HUES6 (cell line): ENCODE results near the gene UBAC1.
A peak's percentile ranks its signal among the peaks of the same experiment; 100 is the strongest.
"Not testable (repeated sequence)": the region's sequence is repeated elsewhere in the genome, so short reads cannot be mapped to it uniquely, and the experiment has no call there.

Experiments
- H3K27ac ChIP-seq: 2 replicates; pipeline ENCODE4 v1.7.0; 2013; ENCODE audit warnings: low read depth, mild to moderate bottlenecking, low read length, inconsistent platforms
- H3K27me3 ChIP-seq: 2 replicates; pipeline ENCODE4 v1.6.1; 2013; ENCODE audit warnings: low read length; ENCODE audit not compliant: control insufficient read depth, insufficient read depth
- H3K36me3 ChIP-seq: 2 replicates; pipeline ENCODE4 v1.6.1; 2013; ENCODE audit warnings: low read length; ENCODE audit not compliant: control insufficient read depth, insufficient read depth
- H3K4me1 ChIP-seq: 2 replicates; pipeline ENCODE4 v1.6.1; 2013; ENCODE audit warnings: low read length; ENCODE audit not compliant: control insufficient read depth, insufficient read depth
- H3K4me3 ChIP-seq: 2 replicates; pipeline ENCODE4 v1.5.1; 2013; ENCODE audit warnings: low read depth, low read length
- H3K9ac ChIP-seq: one replicate; pipeline ENCODE4 v1.6.1; 2013; ENCODE audit warnings: mild to moderate bottlenecking, low read length
- H3K9me3 ChIP-seq: 2 replicates; pipeline ENCODE4 v1.6.1; 2013; ENCODE audit warnings: low read depth, low read length; ENCODE audit not compliant: control insufficient read depth, insufficient read depth

Gene UBAC1

DNA sequence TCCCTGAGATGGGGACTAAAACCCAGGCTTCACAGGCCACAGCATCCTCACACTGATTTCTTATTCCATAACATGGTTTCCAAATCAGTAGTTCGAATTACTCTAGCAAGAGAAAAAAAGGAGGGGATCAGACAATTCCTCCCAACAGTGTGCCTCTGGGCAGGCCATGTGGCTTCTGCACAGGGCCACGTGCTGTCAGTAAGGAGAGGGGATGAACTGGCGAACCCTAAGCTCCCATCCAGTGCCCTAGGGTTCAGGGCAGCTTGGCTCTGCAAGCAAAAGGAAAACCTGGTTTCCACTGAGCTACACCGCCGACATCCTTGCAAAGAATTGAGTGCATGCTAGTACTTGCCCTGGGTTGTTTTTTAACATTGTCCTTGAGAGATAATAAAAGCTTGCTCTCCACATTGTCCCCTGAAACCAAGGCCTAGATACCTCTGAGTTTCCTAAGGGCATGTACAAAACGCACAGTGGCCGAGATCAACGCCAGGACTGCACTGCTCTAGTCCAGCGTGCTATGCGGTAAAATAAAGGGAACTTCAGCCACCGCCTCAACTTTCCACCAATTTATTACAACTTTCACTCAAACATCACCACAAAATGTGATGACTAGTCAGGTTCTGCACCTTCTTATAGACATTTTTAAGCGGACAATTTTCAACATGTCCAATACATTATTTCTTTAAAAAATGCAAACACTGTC lies 58.4 kb downstream of the UBAC1 start:
- Histone ChIP-seq H3K27me3 (no peaks in the 10 kb centered on the region), H3K4me3 (no peak overlapping the region), H3K27ac (no peak overlapping the region), H3K9ac (no peak overlapping the region), H3K9me3 (peaks cover 20% of the 10 kb centered on the region), H3K4me1 (peaks cover 16% of the 10 kb centered on the region), H3K36me3 (peaks cover 34% of the 10 kb centered on the region)

DNA sequence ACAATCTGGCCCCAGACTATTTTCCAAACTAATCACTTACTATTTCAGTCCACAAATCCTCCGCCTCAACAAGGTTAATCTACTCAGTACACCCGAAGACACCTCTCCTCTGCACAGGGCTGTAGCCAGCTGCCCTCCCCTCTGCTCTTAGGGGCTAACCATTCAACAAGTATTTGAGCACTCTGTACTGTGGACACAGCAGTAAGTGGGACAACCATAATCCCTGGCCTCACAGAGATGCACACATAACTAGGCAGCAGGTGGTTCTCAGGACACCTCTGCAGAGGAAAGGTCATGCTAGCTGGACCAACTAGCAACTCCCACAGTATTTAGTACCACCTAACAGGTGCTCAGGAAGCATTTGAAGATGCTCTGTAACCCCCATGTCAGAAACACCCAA lies 59.3 kb downstream of the UBAC1 start:
- peaks cover 35% of the 10 kb centered on the region for H3K36me3 ChIP-seq
- no peak overlapping the region for H3K27ac ChIP-seq
- no peak overlapping the region for H3K4me3 ChIP-seq
- H3K4me1 ChIP-seq = peaks cover 16% of the 10 kb centered on the region
- H3K9ac ChIP-seq = no peak overlapping the region
- no peaks in the 10 kb centered on the region for H3K27me3 ChIP-seq
- peaks cover 25% of the 10 kb centered on the region for H3K9me3 ChIP-seq

DNA sequence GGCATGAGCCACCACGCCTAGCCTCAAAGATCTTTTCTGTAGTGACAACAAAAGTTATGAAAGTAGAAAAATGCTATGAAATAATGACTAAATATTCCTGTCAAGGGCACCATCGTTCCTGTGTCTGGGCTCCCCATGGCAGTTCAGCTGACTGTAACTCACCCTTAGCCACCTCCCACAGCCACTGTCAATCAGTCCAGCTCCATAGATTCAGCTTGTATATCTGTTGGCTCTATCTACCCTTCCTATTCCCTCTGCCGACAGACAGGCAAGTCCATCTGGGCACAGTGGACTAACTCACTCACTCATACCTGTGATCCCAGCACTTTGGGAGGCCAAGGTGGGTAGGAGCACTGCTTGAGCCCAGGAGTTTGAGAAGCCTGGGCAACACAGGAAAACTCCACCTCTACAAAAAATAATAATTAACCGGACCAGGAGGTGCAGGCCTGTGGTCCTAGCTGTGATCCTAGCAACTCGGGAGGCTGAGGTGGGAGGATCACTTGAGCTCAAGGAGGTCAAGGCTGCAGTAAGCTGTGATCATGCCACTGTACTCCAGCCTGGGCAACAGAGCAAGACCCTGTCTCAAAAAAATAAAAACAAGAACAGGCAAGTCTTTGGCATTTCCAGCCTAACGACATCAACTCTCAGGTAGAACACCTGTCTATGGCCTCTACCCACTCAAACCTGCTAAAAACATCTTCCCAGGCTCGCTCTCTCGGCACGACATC lies 60.0 kb downstream of the UBAC1 start:
- Histone ChIP-seq H3K36me3 (peaks cover 35% of the 10 kb centered on the region), H3K27ac (no peak overlapping the region), H3K4me1 (peaks cover 16% of the 10 kb centered on the region)

DNA sequence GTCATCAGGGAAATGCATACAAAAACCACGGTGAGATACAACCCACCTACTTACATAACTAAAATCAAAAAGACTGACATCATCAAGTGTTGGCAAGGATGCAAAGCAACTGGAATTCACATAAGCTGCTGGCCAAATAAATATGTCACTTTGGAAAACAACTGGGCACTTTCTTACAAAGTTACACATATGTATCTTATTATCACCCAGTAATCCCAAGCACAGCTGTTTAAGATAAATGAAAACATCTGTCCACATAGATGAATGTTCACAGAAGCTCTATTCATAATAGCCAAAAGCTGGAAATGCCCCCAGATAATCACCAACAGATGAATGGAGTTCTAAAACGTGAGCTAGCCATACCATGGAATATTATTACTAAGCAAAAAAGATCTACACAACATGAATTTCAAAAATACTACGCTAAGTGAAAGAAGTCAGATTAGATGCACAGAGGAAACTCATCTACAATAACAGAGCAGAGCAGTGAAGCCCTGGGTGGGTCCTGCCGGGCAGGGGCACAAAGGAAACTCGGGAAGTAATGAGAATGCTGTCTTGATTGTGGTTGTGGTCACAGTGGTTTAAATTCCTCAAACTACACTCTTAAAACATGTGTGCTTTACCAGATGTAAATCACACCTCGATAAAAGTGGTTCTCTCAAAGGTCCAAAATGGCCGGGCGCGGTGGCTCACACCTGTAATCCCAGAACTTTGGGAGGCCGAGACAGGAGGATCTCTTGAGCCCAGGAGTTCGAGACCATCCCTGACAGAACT lies 62.4 kb downstream of the UBAC1 start:
- Histone ChIP-seq H3K9me3 (peaks cover 27% of the 10 kb centered on the region), H3K27ac (no peak overlapping the region), H3K9ac (no peak overlapping the region), H3K4me3 (no peak overlapping the region), H3K27me3 (no peaks in the 10 kb centered on the region), H3K36me3 (peaks cover 35% of the 10 kb centered on the region), H3K4me1 (peaks cover 18% of the 10 kb centered on the region)

More for the DNA sequence above, 60.0 kb downstream of the UBAC1 start:
- H3K9me3 ChIP-seq = peaks cover 26% of the 10 kb centered on the region
- H3K27me3 ChIP-seq = no peaks in the 10 kb centered on the region
- H3K9ac ChIP-seq = no peak overlapping the region
- no peak overlapping the region for H3K4me3 ChIP-seq

DNA sequence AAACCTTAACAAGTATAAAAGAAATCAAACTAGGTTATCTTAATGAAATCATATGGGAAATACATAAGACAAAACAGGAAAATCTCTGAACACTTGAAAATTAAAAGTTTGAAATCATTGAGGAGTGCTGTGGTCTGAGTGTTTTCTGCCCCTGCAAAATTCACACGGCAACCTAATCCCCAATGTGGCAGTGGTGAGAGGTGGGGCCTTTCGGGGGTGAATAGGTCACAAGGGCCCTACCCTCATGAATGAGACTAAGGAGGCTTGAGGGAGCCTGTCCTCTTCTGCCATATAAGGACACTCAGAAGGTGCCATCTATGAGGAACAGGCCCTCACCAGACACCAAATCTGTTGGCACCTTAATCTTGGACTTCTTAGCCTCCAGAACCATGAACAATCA lies 64.5 kb downstream of the UBAC1 start:
- H3K4me1 ChIP-seq = peaks cover 13% of the 10 kb centered on the region
- H3K27me3 ChIP-seq = no peaks in the 10 kb centered on the region
- H3K36me3 ChIP-seq = peaks cover 21% of the 10 kb centered on the region
- H3K4me3 ChIP-seq = no peak overlapping the region
- no peak overlapping the region for H3K9ac ChIP-seq
- H3K9me3 ChIP-seq = peaks cover 23% of the 10 kb centered on the region
- H3K27ac ChIP-seq = no peak overlapping the region

DNA sequence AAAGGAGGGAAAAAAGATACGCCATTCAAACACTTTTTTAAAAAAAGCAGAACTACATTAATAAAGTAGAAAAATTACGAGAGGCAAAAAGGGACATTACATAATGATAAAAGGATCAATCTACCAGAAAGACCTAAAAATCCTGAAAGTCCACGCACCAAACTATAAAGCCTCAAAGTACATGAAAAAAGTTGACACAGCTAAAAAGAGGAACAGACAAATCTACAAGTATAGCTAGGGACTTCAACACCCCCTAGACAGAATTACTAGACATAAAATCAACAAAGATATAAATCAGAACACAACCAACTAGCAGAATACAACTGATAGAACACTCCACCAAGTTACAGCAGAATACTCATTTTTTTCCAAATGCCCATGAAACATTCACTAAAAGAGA lies 65.0 kb downstream of the UBAC1 start:
- Histone ChIP-seq H3K9ac (no peak overlapping the region), H3K9me3 (peaks cover 23% of the 10 kb centered on the region), H3K36me3 (peaks cover 18% of the 10 kb centered on the region), H3K27me3 (no peaks in the 10 kb centered on the region), H3K4me1 (peaks cover 16% of the 10 kb centered on the region), H3K27ac (no peak overlapping the region), H3K4me3 (no peak overlapping the region)

DNA sequence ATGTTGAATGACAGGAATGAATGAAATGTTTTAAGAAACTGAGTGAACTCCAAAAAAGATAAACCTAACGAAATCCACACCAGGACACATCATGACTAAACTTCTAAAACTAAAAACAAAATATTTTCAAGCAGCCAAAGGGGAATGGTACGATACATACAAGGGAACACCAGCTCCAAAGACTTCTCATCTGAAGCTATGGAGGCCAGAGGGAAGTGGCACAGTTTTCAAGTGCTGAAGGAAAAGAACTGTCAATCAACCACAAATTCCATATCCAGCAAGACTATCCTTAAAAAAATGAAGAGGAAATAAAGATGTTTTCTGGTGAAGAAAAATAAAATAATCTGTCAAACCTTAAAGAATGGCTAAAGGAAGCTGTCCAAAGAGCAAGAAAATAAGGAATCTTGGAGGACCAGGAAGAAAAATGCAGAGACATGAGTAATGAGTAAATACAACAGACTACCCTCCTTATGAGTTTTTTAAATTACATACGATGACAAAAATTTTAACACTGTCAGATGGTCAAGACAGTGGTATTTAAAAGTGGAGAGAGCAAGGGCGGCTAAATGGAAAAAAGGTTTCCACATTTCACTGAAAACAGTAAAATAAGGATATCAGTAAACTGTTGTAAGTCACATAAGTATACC lies 65.8 kb downstream of the UBAC1 start:
- peaks cover 25% of the 10 kb centered on the region for H3K4me1 ChIP-seq
- no peak overlapping the region for H3K9ac ChIP-seq
- peaks cover 23% of the 10 kb centered on the region for H3K9me3 ChIP-seq
- no peak overlapping the region for H3K4me3 ChIP-seq
- no peak overlapping the region for H3K27ac ChIP-seq
- H3K27me3 ChIP-seq = no peaks in the 10 kb centered on the region
- peaks cover 16% of the 10 kb centered on the region for H3K36me3 ChIP-seq

DNA sequence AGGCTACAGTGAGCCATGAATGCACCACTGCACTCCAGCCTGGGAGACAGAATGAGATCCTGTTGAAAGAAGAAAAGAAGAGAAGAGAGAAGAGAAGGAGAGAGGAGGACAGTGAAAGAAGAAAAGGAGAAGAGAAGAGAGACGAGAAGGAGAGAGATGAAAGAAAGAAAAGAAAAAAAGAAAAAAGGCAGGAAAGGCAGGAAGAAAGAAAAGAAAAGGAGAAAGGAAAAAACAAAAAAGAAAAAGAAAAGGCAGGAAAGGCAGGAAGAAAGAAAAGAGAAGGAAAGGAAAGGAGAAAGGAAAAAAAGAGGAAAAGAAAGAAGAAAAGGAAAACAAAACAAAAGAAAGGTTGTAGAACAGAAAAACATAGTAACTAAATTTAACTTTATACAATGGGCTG lies 68.1 kb downstream of the UBAC1 start:
- Histone ChIP-seq H3K4me3 (no peak overlapping the region), H3K9ac (no peak overlapping the region), H3K27me3 (no peaks in the 10 kb centered on the region), H3K36me3 (0 out of 2 replicates have a peak, but pooled peaks cover 3% of the 10 kb centered on the region), H3K4me1 (peaks cover 47% of the 10 kb centered on the region), H3K27ac (no peak overlapping the region), H3K9me3 (peaks cover 10% of the 10 kb centered on the region; the same call in 1 of the 2 replicates)

DNA sequence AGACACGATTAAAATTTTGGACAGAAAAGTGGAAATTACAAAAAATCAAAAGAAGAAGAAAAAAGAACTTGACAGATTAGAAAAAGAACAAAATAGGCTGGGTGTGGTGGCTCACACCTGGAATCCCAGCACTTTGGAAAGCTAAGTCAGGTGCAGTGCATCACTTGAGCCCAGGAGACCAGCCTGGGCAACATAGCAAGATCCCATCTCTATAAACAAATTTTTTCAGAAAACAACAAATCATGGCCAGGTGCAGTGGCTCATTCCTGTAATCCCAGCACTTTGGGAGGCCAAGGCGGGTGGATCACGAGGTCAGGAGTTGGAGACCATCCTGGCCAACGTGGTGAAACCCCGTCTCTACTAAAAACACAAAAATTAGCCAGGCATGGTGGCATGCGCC lies 68.8 kb downstream of the UBAC1 start:
- peaks cover 55% of the 10 kb centered on the region for H3K4me1 ChIP-seq
- not testable (repeated sequence) for H3K9ac ChIP-seq, H3K27ac ChIP-seq, H3K9me3 ChIP-seq, H3K4me3 ChIP-seq, H3K36me3 ChIP-seq, H3K27me3 ChIP-seq

DNA sequence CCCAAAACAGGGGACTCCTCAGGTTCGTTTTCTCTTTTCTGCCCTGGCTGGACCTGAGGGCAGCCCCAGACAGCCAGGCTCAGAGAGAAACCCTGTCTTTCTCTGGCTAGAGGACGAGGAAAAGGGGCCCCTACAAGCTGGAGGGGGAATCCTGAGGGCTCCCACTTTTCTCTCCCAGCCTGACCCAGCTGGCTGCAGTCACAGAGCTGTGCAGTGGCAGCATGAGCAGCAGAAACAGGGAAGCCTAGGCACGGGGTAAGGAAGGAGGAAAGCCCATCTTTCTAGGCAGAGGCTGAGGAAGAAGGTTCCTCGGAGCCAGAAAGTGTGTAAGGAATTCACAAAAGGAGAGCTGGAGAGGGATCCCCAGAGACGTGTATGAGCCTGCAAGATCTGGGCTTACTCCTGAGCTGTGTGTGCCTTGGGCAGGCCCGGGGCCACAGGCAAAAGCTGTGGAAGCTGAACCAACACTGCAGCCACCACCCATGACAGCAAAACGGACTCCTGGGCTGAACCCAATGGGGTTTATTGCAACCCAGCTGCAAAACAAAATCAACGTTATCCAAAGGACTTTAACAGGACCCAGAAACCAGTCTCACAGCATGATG lies 70.0 kb downstream of the UBAC1 start:
- H3K9ac ChIP-seq = no peak overlapping the region
- no peak overlapping the region for H3K4me3 ChIP-seq
- no peaks in the 10 kb centered on the region for H3K36me3 ChIP-seq
- no peaks in the 10 kb centered on the region for H3K27me3 ChIP-seq
- peaks cover 67% of the 10 kb centered on the region for H3K4me1 ChIP-seq
- H3K9me3 ChIP-seq = peaks cover under 1% of the 10 kb centered on the region; the same call in 1 of the 2 replicates
- 0 out of 2 replicates have a peak overlapping the region, but pooled peaks have one; percentile 45 for H3K27ac ChIP-seq
